Activated CD4-positive, alpha-beta T cell treated with anti-CD3 and anti-CD28 coated beads for 48 hours (primary cell): Measurements from ENCODE around the gene ZMYM2.

Experiments used
- DNase-seq: peaks from one replicate; pipeline ENCODE4 v3.0.0-alpha.2; 2020

ZMYM2 gene

GRCh38 chr13:20109037-20109436, 150.5 kb downstream of the ZMYM2 start:
- DNase-seq: no peak

- DNase-seq: no peak
Measured at GRCh38 chr13:20114066-20114610, 155.6 kb downstream of the ZMYM2 start.

- DNase-seq: no peak
Measured at GRCh38 chr13:20116213-20116612, 157.7 kb downstream of the ZMYM2 start.

GRCh38 chr13:20118268-20119140, 160.0 kb downstream of the ZMYM2 start:
- DNase-seq: peak; percentile 27

- DNase-seq: no peak
Measured at GRCh38 chr13:20119960-20120359, 161.4 kb downstream of the ZMYM2 start.

GRCh38 chr13:20121159-20121525, 162.6 kb downstream of the ZMYM2 start:
- no peak for DNase-seq

- DNase-seq: no peak
Measured at GRCh38 chr13:20124303-20124702, 165.8 kb downstream of the ZMYM2 start.

GRCh38 chr13:20125129-20125782, 166.7 kb downstream of the ZMYM2 start:
- DNase-seq: no peak

GRCh38 chr13:20125783-20126165, 167.2 kb downstream of the ZMYM2 start:
- no peak for DNase-seq

- no peak for DNase-seq
Measured at GRCh38 chr13:20126541-20127261, 168.2 kb downstream of the ZMYM2 start.

- DNase-seq: peak; percentile 24
Measured at GRCh38 chr13:20127262-20127561, 168.7 kb downstream of the ZMYM2 start.

GRCh38 chr13:20127562-20128458, 169.3 kb downstream of the ZMYM2 start:
- peak; percentile 42 for DNase-seq

GRCh38 chr13:20128459-20128931, 170.0 kb downstream of the ZMYM2 start:
- DNase-seq: peak; percentile 8

GRCh38 chr13:20129076-20129475, 170.5 kb downstream of the ZMYM2 start:
- no peak for DNase-seq

GRCh38 chr13:20130012-20130411, 171.5 kb downstream of the ZMYM2 start:
- no peak for DNase-seq

GRCh38 chr13:20130652-20131051, 172.1 kb downstream of the ZMYM2 start:
- DNase-seq: no peak

GRCh38 chr13:20131057-20131832, 172.7 kb downstream of the ZMYM2 start:
- no peak for DNase-seq

GRCh38 chr13:20132052-20132634, 173.6 kb downstream of the ZMYM2 start:
- DNase-seq: no peak

- DNase-seq: no peak
Measured at GRCh38 chr13:20134732-20135131, 176.2 kb downstream of the ZMYM2 start.

GRCh38 chr13:20136781-20137703, 178.5 kb downstream of the ZMYM2 start:
- peak; percentile 75 for DNase-seq
